NCI-H1105 (cell line): Measurements from ENCODE around the gene SPATA9.

ENCODE experiments used
- DNase-seq: peaks from one replicate; lab custom pipeline; 2025; lab: John Stamatoyannopoulos, UW

The SPATA9 gene

DNA sequence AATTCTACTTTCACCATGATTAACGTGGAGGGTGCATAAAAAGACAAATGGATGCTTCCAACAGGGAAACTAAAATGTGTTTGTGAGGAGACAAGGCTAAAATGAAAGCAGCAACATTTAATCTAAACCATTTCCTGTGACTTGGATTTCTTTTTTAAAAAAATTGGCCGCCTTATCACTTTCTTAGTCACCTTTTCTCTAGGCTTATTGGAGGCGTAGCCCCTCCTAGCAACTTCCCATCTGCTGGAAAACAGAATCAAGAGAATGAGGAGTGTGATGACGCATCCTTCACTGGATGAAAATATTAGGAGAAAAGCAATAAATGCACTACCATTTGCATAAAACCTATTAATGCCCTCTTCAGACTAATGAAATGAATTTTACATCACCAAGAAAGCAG is 63.7 kb downstream of the SPATA9 start:
- DNase-seq = no peak

DNA sequence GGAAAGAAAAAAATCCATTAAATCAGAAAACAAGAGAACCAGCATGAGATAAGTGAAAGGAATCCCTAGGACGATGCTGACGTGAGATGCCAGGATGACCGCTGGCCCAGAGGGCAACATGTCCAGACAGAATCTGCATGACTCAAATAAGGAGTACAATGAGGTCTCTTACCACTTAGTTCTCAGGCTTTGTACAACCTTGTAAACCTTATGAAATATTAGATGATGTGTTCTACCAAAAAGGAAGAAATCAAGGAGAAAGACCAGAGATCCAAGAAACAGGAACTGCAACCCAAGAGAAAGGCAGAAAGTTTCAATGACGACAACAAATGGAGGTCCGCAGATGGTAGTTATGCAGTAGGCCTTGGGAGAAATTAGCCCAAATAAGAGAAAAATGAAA is 65.7 kb downstream of the SPATA9 start:
- DNase-seq = no peak

DNA sequence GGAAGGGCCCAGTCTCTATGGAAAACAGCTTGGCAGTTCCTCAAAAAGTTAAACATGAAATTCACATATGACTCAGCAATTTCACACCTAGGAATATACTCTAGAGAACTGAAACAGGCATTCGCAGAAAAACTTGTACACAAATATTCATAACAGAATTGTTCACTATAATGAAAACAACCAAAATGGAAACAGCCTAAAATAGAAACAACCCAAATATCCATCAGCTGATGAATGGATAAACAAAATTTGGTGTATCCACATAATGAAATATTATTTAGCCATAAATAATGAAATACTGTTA is 67.7 kb downstream of the SPATA9 start:
- no peak for DNase-seq

DNA sequence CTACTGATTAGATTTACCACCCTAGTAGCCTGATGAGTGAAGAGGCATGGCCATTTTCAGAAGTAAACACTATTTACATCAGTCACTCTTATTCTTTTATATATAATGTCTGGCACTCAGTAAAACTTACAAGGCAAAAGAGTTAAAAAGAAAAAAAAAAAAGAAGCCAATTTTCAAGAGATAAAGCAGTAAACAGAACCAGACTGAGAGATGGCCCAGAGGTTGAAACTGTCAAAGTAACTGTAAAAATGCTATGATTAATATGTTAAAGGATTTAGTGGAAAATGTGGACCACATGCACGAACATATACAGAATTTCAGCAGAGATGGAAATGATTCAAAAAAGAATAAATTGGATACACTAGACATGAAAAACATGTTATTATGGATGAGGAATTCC is 69.3 kb downstream of the SPATA9 start:
- DNase-seq = no peak

DNA sequence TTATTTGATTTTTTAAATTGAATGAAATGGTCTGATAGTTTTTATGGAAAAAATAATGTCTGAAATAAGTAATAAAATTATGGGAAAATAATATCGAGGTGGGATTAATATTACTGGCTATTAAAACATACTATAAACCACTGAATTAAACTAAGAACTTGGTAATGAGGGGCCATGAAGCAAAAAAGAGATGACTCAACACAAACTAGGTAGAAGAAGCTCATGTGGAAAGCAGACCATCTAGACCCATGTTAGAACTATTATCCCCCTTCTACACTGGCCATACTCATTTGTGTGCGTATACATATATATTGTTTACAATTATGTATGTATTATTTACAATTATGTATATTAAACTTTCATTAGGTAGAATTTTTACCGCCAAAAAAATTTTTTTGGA is 71.4 kb downstream of the SPATA9 start:
- DNase-seq = no peak

DNA sequence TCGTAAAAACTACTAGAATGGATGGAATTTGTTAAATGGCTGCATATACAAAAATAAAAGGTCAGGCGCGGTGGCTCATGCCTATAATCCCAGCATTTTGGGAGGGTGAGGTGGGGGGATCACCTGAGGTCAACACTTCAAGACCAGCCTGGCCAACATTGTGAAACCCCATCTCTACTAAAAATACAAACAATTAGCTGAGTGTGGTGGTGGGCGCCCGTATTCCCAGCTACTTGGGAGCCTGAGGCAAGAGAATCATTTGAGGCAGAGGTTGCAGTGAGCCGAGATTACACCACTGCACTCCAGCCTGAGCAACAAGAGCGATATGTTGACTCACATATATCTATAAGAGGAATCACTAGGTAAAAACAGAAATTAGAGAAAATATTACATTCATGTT is 72.2 kb downstream of the SPATA9 start:
- no peak for DNase-seq

DNA sequence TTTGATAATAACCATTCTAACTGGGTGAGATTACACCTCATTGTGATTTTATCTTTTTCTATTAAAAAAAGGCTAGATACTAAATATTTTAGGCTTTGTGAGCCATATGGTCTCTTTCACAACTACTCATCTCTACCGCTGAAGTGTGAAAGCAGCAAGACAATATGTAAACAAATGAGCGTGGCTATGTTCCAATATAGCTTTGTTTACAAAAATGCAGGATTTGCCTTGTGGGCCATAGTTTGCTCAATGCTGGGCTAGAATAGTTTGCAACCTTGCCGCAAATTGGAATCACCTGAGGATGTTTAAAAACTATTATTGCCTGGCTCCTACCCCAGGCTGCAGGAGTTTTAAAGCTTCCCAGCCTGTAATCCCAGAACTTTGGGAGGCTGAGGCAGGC is 73.1 kb downstream of the SPATA9 start:
- DNase-seq = no peak
